Stimulated activated CD8-positive, alpha-beta memory T cell treated with anti-CD3 and anti-CD28 coated beads, Interleukin-15, amount 100 ng/mL, for 24 hours (primary cell): Measurements from ENCODE around the gene KCNT2.
"Not testable (repeated sequence)": the region's sequence is repeated elsewhere in the genome, so short reads cannot be mapped to it uniquely, and the experiment has no call there.

ENCODE experiments used
- DNase-seq: peaks from one replicate; pipeline ENCODE4 v3.0.0-alpha.2; 2020; ENCODE audit warnings: low read depth

KCNT2 gene

GRCh38 chr1:196515904-196516303 is 92.3 kb downstream of the KCNT2 start:
- no peak for DNase-seq

- no peak for DNase-seq
Measured at GRCh38 chr1:196513821-196514220, 94.4 kb downstream of the KCNT2 start.

- no peak for DNase-seq
Measured at GRCh38 chr1:196510451-196510850, 97.8 kb downstream of the KCNT2 start.

- not testable (repeated sequence) for DNase-seq
Measured at GRCh38 chr1:196504224-196504623, 104.0 kb downstream of the KCNT2 start.

- no peak for DNase-seq
Measured at GRCh38 chr1:196502437-196502836, 105.8 kb downstream of the KCNT2 start.

- no peak for DNase-seq
Measured at GRCh38 chr1:196501760-196502428, 106.3 kb downstream of the KCNT2 start.

- no peak for DNase-seq
Measured at GRCh38 chr1:196497817-196498216, 110.4 kb downstream of the KCNT2 start.

GRCh38 chr1:196494766-196495165 is 113.5 kb downstream of the KCNT2 start:
- DNase-seq = no peak

- DNase-seq = no peak
Measured at GRCh38 chr1:196493881-196494280, 114.4 kb downstream of the KCNT2 start.

- no peak for DNase-seq
Measured at GRCh38 chr1:196488579-196488978, 119.7 kb downstream of the KCNT2 start.

GRCh38 chr1:196486346-196486745 is 121.9 kb downstream of the KCNT2 start:
- no peak for DNase-seq

- no peak for DNase-seq
Measured at GRCh38 chr1:196481616-196482015, 126.6 kb downstream of the KCNT2 start.

GRCh38 chr1:196477262-196477661 is 131.0 kb downstream of the KCNT2 start:
- DNase-seq = no peak

GRCh38 chr1:196467230-196467925 is 140.9 kb downstream of the KCNT2 start:
- DNase-seq = no peak

- no peak for DNase-seq
Measured at GRCh38 chr1:196466654-196467053, 141.6 kb downstream of the KCNT2 start.

GRCh38 chr1:196466166-196466565 is 142.1 kb downstream of the KCNT2 start:
- no peak for DNase-seq

- DNase-seq = no peak
Measured at GRCh38 chr1:196464480-196464941, 143.7 kb downstream of the KCNT2 start.

- DNase-seq = no peak
Measured at GRCh38 chr1:196462086-196462485, 146.2 kb downstream of the KCNT2 start.

GRCh38 chr1:196461521-196461920 is 146.7 kb downstream of the KCNT2 start:
- DNase-seq = no peak

GRCh38 chr1:196459383-196459782 is 148.9 kb downstream of the KCNT2 start:
- no peak for DNase-seq

- DNase-seq = no peak
Measured at GRCh38 chr1:196454792-196455191, 153.4 kb downstream of the KCNT2 start.

- DNase-seq = no peak
Measured at GRCh38 chr1:196451103-196451502, 157.1 kb downstream of the KCNT2 start.
